ENCODE results near the gene ADGRA1.
"Not testable (repeated sequence)": the region's sequence is repeated elsewhere in the genome, so short reads cannot be mapped to it uniquely, and the experiment has no call there.

Gene ADGRA1

DNA sequence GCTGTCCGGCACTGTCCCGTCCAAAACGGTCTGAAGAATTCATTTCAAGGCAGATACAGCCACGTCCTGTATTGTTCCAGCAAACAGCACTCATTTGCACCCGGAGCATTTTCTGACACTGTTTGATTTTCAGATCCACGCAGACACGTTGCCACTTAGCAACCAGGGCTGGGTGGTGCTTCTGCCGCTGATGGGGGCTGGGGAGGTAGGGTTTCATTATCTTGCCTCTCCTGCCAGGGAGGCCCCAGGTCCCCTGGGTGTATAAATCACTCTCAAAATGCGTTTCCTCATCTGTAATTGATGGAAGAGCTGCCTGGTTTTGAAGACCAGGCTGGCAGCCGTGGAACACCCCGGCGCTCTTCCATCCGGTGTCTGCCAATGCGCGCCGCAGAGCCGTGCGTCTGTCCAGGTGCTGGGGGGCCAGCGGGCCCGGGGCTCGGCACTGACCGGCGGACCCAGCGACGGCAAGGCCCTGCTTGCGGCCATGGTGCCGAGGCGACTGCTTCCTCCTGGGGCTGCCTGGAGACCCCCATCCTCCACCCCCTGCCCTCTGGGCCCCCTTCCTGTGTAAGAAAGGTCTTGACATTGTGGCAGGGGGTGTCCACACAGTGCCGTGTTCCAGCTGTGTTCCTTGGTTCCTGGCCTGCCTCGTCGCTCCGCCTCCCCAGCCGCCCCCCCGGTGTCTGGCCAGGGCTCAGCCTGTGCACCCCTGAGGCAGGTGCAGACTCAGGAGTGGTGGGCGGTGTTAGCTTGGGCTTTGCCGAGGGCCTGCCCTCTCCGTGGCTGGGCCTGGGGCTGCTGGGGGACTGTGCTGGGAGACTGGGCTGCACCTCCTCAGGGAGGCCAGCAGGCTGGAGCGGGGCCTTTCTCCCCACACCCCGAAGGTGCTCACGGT, 16.6 kb downstream of the ADGRA1 start:
- Mint-ChIP-seq H3K9me3 (peaks cover 11% of the 10 kb centered on the region), H3K27ac (no peak overlapping the region), H3K4me1 (ENCODE audit: low read depth) (no peaks in the 10 kb centered on the region), H3K27me3 (peaks cover 4% of the 10 kb centered on the region), H3K36me3 (ENCODE audit: low read depth) (no peaks in the 10 kb centered on the region), H3K4me3 (no peak overlapping the region)

- Mint-ChIP-seq H3K27ac (no peak overlapping the region), H3K9me3 (peaks cover 11% of the 10 kb centered on the region), H3K4me3 (no peak overlapping the region), H3K27me3 (peaks cover 4% of the 10 kb centered on the region), H3K36me3 (ENCODE audit: low read depth) (no peaks in the 10 kb centered on the region), H3K4me1 (ENCODE audit: low read depth) (no peaks in the 10 kb centered on the region)
Observed at GRCh38 chr10:133104963-133105640, 17.4 kb downstream of the ADGRA1 start.

- Mint-ChIP-seq H3K4me3 (no peak overlapping the region), H3K36me3 (ENCODE audit: low read depth) (no peaks in the 10 kb centered on the region), H3K27me3 (peaks cover 4% of the 10 kb centered on the region), H3K27ac (no peak overlapping the region), H3K4me1 (ENCODE audit: low read depth) (no peaks in the 10 kb centered on the region), H3K9me3 (peaks cover 11% of the 10 kb centered on the region)
Observed at GRCh38 chr10:133105686-133106390, 18.1 kb downstream of the ADGRA1 start.

GRCh38 chr10:133106516-133106915, 18.8 kb downstream of the ADGRA1 start:
- no peaks in the 10 kb centered on the region for H3K36me3 Mint-ChIP-seq (ENCODE audit: low read depth)
- H3K4me3 Mint-ChIP-seq, result no peak overlapping the region
- peaks cover 11% of the 10 kb centered on the region for H3K9me3 Mint-ChIP-seq
- peaks cover 4% of the 10 kb centered on the region for H3K27me3 Mint-ChIP-seq
- H3K4me1 Mint-ChIP-seq (ENCODE audit: low read depth), result no peaks in the 10 kb centered on the region
- no peak overlapping the region for H3K27ac Mint-ChIP-seq

DNA sequence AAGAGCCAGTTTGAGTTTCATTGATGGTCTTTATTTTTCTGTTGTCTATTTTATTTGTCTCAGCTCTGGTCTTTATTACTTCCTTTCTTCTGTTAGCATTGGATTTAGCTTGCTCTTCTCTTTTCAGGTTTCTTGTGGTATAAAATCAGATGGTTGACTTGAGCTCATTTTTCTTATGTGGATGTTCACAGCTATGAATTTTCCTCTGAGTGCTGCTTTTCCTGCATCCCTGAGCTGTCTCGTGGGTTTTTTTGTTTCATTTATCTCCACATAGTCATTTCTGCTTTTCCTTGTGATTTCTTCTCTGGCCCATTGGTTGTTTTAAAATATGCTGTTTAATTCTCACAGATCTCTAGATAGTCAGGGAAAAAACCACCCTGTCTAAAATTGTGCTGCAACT, 19.7 kb downstream of the ADGRA1 start:
- H3K4me1 Mint-ChIP-seq (ENCODE audit: low read depth), result no peaks in the 10 kb centered on the region

GRCh38 chr10:133109711-133110110, 22.0 kb downstream of the ADGRA1 start:
- no peak overlapping the region for H3K27ac Mint-ChIP-seq
- H3K9me3 Mint-ChIP-seq, result peaks cover 11% of the 10 kb centered on the region
- H3K27me3 Mint-ChIP-seq, result no peaks in the 10 kb centered on the region
- H3K36me3 Mint-ChIP-seq (ENCODE audit: low read depth), result no peaks in the 10 kb centered on the region
- no peaks in the 10 kb centered on the region for H3K4me1 Mint-ChIP-seq (ENCODE audit: low read depth)
- H3K4me3 Mint-ChIP-seq, result no peak overlapping the region

More for the DNA sequence above, 19.7 kb downstream of the ADGRA1 start:
- no peak overlapping the region for H3K27ac Mint-ChIP-seq
- H3K36me3 Mint-ChIP-seq (ENCODE audit: low read depth), result no peaks in the 10 kb centered on the region
- no peak overlapping the region for H3K4me3 Mint-ChIP-seq
- H3K27me3 Mint-ChIP-seq, result no peaks in the 10 kb centered on the region
- H3K9me3 Mint-ChIP-seq, result peaks cover 11% of the 10 kb centered on the region

DNA sequence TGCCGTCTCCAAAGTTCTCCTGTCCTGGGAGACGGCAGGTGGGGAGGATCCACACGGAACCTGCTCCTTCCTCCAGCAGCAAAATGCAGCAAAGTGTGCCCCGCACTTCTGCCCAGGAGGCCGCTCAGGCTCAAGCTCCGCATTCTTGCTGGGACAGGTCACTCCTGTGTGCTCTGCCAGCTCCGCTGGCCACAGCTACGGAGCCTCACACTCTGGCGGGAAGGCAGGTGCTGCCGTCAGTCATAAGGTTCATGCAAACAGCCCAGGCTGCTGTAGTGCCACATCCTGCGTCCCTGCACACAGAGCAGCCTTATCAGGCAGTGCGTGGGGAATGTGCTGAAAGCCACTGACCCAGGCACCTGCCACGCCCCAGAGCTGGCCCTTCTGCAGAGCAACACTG, 22.4 kb downstream of the ADGRA1 start:
- Mint-ChIP-seq H3K9me3 (peaks cover 11% of the 10 kb centered on the region), H3K27ac (no peak overlapping the region), H3K27me3 (no peaks in the 10 kb centered on the region), H3K4me3 (no peak overlapping the region), H3K4me1 (ENCODE audit: low read depth) (no peaks in the 10 kb centered on the region), H3K36me3 (ENCODE audit: low read depth) (no peaks in the 10 kb centered on the region)

DNA sequence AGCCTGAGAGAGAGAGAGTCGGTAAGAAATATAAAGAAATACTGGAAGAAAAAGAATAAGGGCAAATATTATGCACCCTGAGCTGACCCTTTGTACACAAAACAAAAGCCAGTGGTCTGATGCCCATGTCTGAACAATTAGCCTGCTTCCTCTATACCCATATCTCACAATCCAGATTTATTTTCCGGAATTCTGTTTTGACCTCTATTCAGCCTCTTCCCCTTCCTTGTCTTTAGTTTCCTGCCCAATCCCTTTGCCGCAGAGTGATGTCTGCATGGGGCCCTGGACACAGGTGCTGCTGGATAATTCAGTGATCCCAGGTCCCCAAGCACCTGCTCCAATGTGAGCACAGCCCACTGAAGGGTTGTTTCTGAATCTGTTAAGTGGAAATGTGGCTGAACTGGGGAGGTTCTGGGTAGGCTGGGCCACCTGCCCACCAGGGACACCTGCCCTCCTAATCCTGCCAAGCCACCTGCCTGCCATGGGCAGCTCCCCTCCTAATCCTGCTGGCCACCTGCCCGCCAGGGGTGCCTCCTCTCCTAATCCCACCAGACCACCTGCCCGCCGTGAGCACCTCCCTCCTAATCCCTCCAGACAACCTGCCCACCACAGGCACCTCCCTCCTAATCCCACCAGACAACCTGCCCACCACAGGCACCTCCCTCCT, 23.0 kb downstream of the ADGRA1 start:
- no peaks in the 10 kb centered on the region for H3K27me3 Mint-ChIP-seq
- H3K27ac Mint-ChIP-seq, result no peak overlapping the region
- no peak overlapping the region for H3K4me3 Mint-ChIP-seq
- no peaks in the 10 kb centered on the region for H3K4me1 Mint-ChIP-seq (ENCODE audit: low read depth)
- peaks cover 11% of the 10 kb centered on the region for H3K9me3 Mint-ChIP-seq
- no peaks in the 10 kb centered on the region for H3K36me3 Mint-ChIP-seq (ENCODE audit: low read depth)

GRCh38 chr10:133111640-133112039, 23.9 kb downstream of the ADGRA1 start:
- not testable (repeated sequence) for H3K27ac Mint-ChIP-seq; H3K27me3 Mint-ChIP-seq; H3K4me3 Mint-ChIP-seq; H3K4me1 Mint-ChIP-seq (ENCODE audit: low read depth); H3K36me3 Mint-ChIP-seq (ENCODE audit: low read depth)
- H3K9me3 Mint-ChIP-seq, result peaks cover 11% of the 10 kb centered on the region

- Mint-ChIP-seq H3K9me3 (no peaks in the 10 kb centered on the region), H3K27me3 (no peaks in the 10 kb centered on the region), H3K4me3 (no peak overlapping the region), H3K4me1 (ENCODE audit: low read depth) (no peaks in the 10 kb centered on the region), H3K27ac (no peak overlapping the region), H3K36me3 (ENCODE audit: low read depth) (no peaks in the 10 kb centered on the region)
Observed at GRCh38 chr10:133113146-133113830, 25.6 kb downstream of the ADGRA1 start.

DNA sequence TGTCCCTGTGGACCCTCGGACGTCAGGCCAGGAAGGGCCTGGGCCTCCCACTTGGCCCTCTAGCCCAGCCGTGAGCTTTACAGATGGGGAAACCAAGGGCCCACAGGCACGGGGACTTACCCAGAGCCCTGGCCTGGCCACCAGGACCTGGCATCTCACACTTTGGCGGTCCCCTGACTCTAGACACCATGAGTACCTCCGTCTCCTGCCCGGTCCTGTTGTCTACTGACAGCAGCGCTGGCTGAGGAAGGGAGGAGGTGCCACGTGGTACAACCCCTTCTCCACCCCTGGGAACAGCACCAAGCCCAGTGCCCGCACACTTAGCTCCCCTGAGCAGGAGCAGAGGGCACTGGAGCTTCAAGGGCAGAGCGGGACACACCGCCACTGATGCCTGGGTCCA, 26.1 kb downstream of the ADGRA1 start:
- no peak overlapping the region for H3K27ac Mint-ChIP-seq
- H3K4me1 Mint-ChIP-seq (ENCODE audit: low read depth), result no peaks in the 10 kb centered on the region
- H3K9me3 Mint-ChIP-seq, result no peaks in the 10 kb centered on the region
- H3K36me3 Mint-ChIP-seq (ENCODE audit: low read depth), result no peaks in the 10 kb centered on the region
- no peaks in the 10 kb centered on the region for H3K27me3 Mint-ChIP-seq
- no peak overlapping the region for H3K4me3 Mint-ChIP-seq

DNA sequence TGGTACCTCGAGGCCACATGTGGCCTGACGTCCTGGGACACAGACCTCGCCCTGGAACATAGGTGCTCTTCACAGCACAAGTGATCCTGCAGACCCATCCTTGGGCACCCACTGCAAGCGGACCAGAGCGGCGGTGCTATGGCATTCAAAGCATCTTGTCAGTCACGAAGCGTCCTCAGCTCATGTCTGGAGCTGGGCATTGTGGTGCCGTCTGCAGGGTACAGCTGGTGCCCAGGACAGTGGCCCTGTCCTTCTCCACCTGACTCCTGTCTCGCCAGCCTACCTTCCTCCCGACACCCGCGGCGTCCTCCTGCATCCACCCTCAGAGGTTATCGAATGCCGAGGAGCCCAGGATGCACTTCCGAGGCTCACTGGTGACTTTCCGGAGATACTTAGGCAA, 26.5 kb downstream of the ADGRA1 start:
- Mint-ChIP-seq H3K36me3 (ENCODE audit: low read depth) (no peaks in the 10 kb centered on the region), H3K27ac (no peak overlapping the region), H3K4me1 (ENCODE audit: low read depth) (no peaks in the 10 kb centered on the region), H3K27me3 (no peaks in the 10 kb centered on the region), H3K4me3 (no peak overlapping the region), H3K9me3 (no peaks in the 10 kb centered on the region)

- H3K36me3 Mint-ChIP-seq (ENCODE audit: low read depth), result no peaks in the 10 kb centered on the region
- no peak overlapping the region for H3K4me3 Mint-ChIP-seq
- no peaks in the 10 kb centered on the region for H3K9me3 Mint-ChIP-seq
- no peak overlapping the region for H3K27ac Mint-ChIP-seq
- no peaks in the 10 kb centered on the region for H3K27me3 Mint-ChIP-seq
- H3K4me1 Mint-ChIP-seq (ENCODE audit: low read depth), result no peaks in the 10 kb centered on the region
Observed at GRCh38 chr10:133114726-133115452, 27.2 kb downstream of the ADGRA1 start.

DNA sequence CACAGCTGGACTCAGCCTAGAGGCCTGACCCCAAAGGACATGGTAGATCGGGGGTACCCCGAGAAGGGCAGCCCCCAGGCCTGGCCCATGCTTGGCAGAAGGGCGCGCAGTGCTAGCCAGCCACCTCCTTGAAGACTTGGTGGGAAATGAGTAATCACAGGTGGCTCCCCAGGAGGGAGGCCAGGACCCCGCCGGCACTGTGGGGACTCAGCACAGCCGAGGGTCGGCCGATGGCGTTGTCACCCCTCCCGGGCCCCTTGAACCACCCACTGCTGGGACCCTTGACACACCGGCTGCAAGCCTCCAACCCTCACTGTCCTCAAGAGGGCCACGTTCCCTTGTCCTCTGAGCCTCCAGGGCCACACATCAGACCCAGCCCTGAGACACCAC, 27.7 kb downstream of the ADGRA1 start:
- Mint-ChIP-seq H3K9me3 (no peaks in the 10 kb centered on the region), H3K36me3 (ENCODE audit: low read depth) (no peaks in the 10 kb centered on the region), H3K4me3 (no peak overlapping the region), H3K27ac (no peak overlapping the region), H3K4me1 (ENCODE audit: low read depth) (no peaks in the 10 kb centered on the region), H3K27me3 (no peaks in the 10 kb centered on the region)
